Measurements from ENCODE around the gene SPIRE1.

GRCh38 chr18:12574494-12575185, 83.3 kb downstream of the SPIRE1 start:
- TF ChIP-seq CTCF (IDR thresholded peaks at IDR 0.05; ENCODE audit: low read length) (no peak), EZH2 (IDR thresholded peaks at IDR 0.05; ENCODE audit: borderline replicate concordance, low read length) (no peak)
